ENCODE data around the gene SLC38A7. TPM values are rescaled to one million over a fixed set of nuclear protein-coding genes. Genes with fewer than 3 reads are reported as not detected.
"Not testable (repeated sequence)": the region's sequence is repeated elsewhere in the genome, so short reads cannot be mapped to it uniquely, and the experiment has no call there.

SLC38A7 gene
- total RNA-seq, 2 donors from 2014 or later = 6.3 to 7.3 TPM

- no peaks in the 10 kb centered on the region for H3K27me3 ChIP-seq
- intact Hi-C loops (cut with DNase I) = no loop called here
- no peak overlapping the region for H3K27ac ChIP-seq
- DNase-seq = no peak
- TF ChIP-seq, protein P1, sequence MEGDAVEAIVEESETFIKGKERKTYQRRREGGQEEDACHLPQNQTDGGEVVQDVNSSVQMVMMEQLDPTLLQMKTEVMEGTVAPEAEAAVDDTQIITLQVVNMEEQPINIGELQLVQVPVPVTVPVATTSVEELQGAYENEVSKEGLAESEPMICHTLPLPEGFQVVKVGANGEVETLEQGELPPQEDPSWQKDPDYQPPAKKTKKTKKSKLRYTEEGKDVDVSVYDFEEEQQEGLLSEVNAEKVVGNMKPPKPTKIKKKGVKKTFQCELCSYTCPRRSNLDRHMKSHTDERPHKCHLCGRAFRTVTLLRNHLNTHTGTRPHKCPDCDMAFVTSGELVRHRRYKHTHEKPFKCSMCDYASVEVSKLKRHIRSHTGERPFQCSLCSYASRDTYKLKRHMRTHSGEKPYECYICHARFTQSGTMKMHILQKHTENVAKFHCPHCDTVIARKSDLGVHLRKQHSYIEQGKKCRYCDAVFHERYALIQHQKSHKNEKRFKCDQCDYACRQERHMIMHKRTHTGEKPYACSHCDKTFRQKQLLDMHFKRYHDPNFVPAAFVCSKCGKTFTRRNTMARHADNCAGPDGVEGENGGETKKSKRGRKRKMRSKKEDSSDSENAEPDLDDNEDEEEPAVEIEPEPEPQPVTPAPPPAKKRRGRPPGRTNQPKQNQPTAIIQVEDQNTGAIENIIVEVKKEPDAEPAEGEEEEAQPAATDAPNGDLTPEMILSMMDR (IDR thresholded peaks at IDR 0.05) = no peak
- TF ChIP-seq POLR2A (IDR thresholded peaks at IDR 0.05) = no peak
- 62 to 68% methylated on average over 7 to 8 of the region's 8 CpGs for WGBS, 2 donors
- no peak overlapping the region for H3K4me3 ChIP-seq
- H3K4me1 ChIP-seq = no peaks in the 10 kb centered on the region
- no peaks in the 10 kb centered on the region for H3K36me3 ChIP-seq (replicated peaks in 1 of 2; ENCODE audit: insufficient read depth in 1 of 2, low read depth in 2 of 2)
- no peak for ATAC-seq
- H3K9me3 ChIP-seq = no peaks in the 10 kb centered on the region
Measured at GRCh38 chr16:58665200-58665599, 19.4 kb downstream of the SLC38A7 start.

GRCh38 chr16:58661199-58661830 is 23.3 kb downstream of the SLC38A7 start:
- H3K4me1 ChIP-seq = no peaks in the 10 kb centered on the region
- DNase-seq = peak; percentile 52 to 80 (median 66)
- intact Hi-C loops (cut with DNase I) = no loop called here
- no peak overlapping the region for H3K27ac ChIP-seq
- H3K36me3 ChIP-seq (replicated peaks in 1 of 2; ENCODE audit: insufficient read depth in 1 of 2, low read depth in 2 of 2) = no peaks in the 10 kb centered on the region
- TF ChIP-seq, protein P1 (IDR thresholded peaks at IDR 0.05) = peak; percentile 12 to 74 (median 66)
- no peak for TF ChIP-seq POLR2A (IDR thresholded peaks at IDR 0.05)
- H3K4me3 ChIP-seq = no peak overlapping the region
- WGBS, 2 donors = 20 to 23% methylated on average over 8 to 12 of the region's 12 CpGs
- H3K9me3 ChIP-seq = no peaks in the 10 kb centered on the region
- ATAC-seq = peak; percentile 96
- H3K27me3 ChIP-seq = no peaks in the 10 kb centered on the region

DNA sequence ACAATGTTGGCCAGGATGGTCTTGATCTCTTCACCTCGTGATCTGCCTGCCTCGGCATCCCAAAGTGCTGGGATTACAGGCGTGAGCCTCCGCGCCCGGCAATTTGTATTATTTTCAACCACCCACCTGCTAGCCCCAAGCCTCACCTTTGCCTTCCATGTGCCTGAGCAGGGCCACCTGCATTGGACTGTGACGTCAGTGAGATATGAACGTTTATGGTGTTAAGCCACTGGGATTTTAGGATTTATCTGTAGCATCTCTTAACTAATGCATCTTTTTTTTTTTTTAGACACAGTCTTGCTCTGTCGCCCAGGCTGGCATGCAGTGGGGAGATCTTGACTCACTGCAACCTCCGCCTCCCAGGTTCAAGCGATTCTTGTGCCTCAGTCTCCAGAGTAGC is 24.7 kb downstream of the SLC38A7 start:
- intact Hi-C loops (cut with DNase I) = loop anchor here (10.0 kb wide), 1 partner anchor 325 kb away; no protein-coding TSS in a partner anchor
- not testable (repeated sequence) for H3K27me3 ChIP-seq; H3K9me3 ChIP-seq; H3K4me1 ChIP-seq; ATAC-seq; H3K27ac ChIP-seq; DNase-seq; H3K36me3 ChIP-seq (replicated peaks in 1 of 2; ENCODE audit: insufficient read depth in 1 of 2, low read depth in 2 of 2); H3K4me3 ChIP-seq
- WGBS, 2 donors = 74 to 75% methylated on average over 11 of the region's 11 CpGs

GRCh38 chr16:58658796-58659211 is 25.8 kb downstream of the SLC38A7 start:
- no peak overlapping the region for H3K4me3 ChIP-seq
- 79 to 89% methylated on average over 3 of the region's 3 CpGs for WGBS, 2 donors
- intact Hi-C loops (cut with DNase I) = loop anchor here (10.0 kb wide), 1 partner anchor 324 kb away; no protein-coding TSS in a partner anchor
- H3K27me3 ChIP-seq = no peaks in the 10 kb centered on the region
- H3K4me1 ChIP-seq = peaks cover 10% of the 10 kb centered on the region
- H3K9me3 ChIP-seq = no peaks in the 10 kb centered on the region
- no peak for DNase-seq
- no peak overlapping the region for H3K27ac ChIP-seq
- TF ChIP-seq, protein P1 (IDR thresholded peaks at IDR 0.05) = no peak
- no peak for TF ChIP-seq POLR2A (IDR thresholded peaks at IDR 0.05)
- no peak for ATAC-seq
- no peaks in the 10 kb centered on the region for H3K36me3 ChIP-seq (replicated peaks in 1 of 2; ENCODE audit: insufficient read depth in 1 of 2, low read depth in 2 of 2)

DNA sequence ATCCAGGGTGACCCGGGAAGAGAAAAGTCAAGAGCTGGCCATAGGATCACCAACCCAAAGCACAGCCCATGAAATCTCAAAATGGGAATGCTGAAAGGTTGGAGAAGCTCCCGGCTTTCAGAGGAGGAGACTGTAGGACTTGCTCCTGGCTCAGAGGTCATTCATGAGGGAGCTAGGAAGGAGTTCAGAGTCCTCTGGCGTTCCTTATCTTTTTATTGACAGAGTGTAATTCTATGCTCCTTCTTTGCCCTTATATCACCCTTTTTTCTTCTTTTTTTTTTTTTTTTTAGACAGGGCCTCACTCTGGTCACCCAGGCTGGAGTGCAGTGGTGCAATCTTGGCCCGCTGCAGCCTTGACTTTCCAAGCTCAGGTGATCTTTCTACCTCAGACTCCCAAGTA is 27.7 kb downstream of the SLC38A7 start:
- WGBS, 2 donors = 66 to 78% methylated on average over 4 of the region's 4 CpGs
- DNase-seq = no peak
- peaks cover 10% of the 10 kb centered on the region for H3K4me1 ChIP-seq
- no peak overlapping the region for H3K27ac ChIP-seq
- H3K36me3 ChIP-seq (replicated peaks in 1 of 2; ENCODE audit: insufficient read depth in 1 of 2, low read depth in 2 of 2) = no peaks in the 10 kb centered on the region
- no peaks in the 10 kb centered on the region for H3K27me3 ChIP-seq
- TF ChIP-seq, protein P1 (IDR thresholded peaks at IDR 0.05) = no peak
- no peak for TF ChIP-seq POLR2A (IDR thresholded peaks at IDR 0.05)
- intact Hi-C loops (cut with DNase I) = loop anchor here (10.0 kb wide), 1 partner anchor 322 kb away; no protein-coding TSS in a partner anchor
- H3K4me3 ChIP-seq = no peak overlapping the region
- no peak for ATAC-seq
- no peaks in the 10 kb centered on the region for H3K9me3 ChIP-seq

Data from body of pancreas (tissue), 4 donors.